ENCODE measurements around the gene UACA.

DNA sequence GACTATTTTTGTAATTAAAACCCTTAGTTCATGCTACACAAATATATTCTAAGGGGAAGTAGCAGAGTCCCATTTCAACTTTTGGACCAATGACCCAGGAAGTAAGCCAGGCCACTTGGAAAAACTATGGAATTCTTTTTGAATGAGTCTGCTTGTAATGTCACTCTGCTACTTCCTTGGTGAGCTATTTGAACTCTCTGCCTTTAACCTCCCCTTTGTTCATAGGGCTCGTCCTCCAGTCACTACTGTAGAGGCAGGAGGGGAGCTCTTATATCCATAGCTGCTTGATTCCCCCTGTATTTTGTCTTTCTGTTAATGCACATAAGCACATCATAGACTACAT lies 119.6 kb downstream of the UACA start:
- no peak for TF ChIP-seq POLR2AphosphoS5 (IDR thresholded peaks at IDR 0.05; ENCODE audit: borderline replicate concordance, low read depth, low read length)
- TF ChIP-seq FOXP2 (optimal IDR thresholded peaks at IDR 0.05; ENCODE audit: control extremely low read depth, extremely low read length, insufficient read depth), result no peak

Data from SK-N-MC (cell line).